Measurements from ENCODE around the gene HSP90AA1. TPM values are rescaled to one million over a fixed set of nuclear protein-coding genes. Genes with fewer than 3 reads are reported as not detected.
"Not testable (repeated sequence)": the region's sequence is repeated elsewhere in the genome, so short reads cannot be mapped to it uniquely, and the experiment has no call there.

The HSP90AA1 gene
- total RNA-seq (653 TPM), polyA plus RNA-seq (100 to 1,000 TPM; 331 to 414 (median 372) TPM)

GRCh38 chr14:102086972-102087761 lies at the start of gene HSP90AA1:
Gene HSP90AA1 (minus strand): TSS chr14:102087044. CDS start chr14:102086378, 666 bp downstream.
- H3K36me3 ChIP-seq (ENCODE audit: control insufficient read depth, insufficient read depth, low read length), result peaks cover 35% of the 10 kb centered on the region
- peak within 1 kb of the TSS; percentile 97 to 100 (median 98) for H3K4me3 Mint-ChIP-seq
- peak within 1 kb of the TSS; percentile 98 for H3K27ac ChIP-seq (ENCODE audit: insufficient read depth, low read length, poor library complexity, severe bottlenecking)
- H3K36me3 Mint-ChIP-seq, result peaks cover 38% of the 10 kb centered on the region
- peak within 1 kb of the TSS; percentile 96 for H3K4me3 ChIP-seq (ENCODE audit: low read depth, low read length)
- peaks cover 0 to 4% (median 0%) of the 10 kb centered on the region in 7 donors for H3K9me3 Mint-ChIP-seq
- no peaks in the 10 kb centered on the region for H3K27me3 ChIP-seq (ENCODE audit: control insufficient read depth, insufficient read depth, low read length)
- H3K27me3 Mint-ChIP-seq, result no peaks in the 10 kb centered on the region
- H3K4me1 Mint-ChIP-seq, result peaks cover 15 to 65% (median 52%) of the 10 kb centered on the region in 4 donors
- H3K4me1 ChIP-seq (ENCODE audit: control insufficient read depth, insufficient read depth, low read length, poor library complexity, severe bottlenecking), result peaks cover 46% of the 10 kb centered on the region
- H3K9me3 ChIP-seq (ENCODE audit: control insufficient read depth in 2 of 2, low read length in 2 of 2), result no peaks in the 10 kb centered on the region
- H3K27ac Mint-ChIP-seq, result peak within 1 kb of the TSS; percentile 98 to 99 (median 98)
- ATAC-seq (ENCODE audit: low read depth in 2 of 2) (peak; percentile 78 to 80), DNase-seq (peak; percentile 87 to 94 (median 93))

- peaks cover 13% of the 10 kb centered on the region for H3K4me1 ChIP-seq (ENCODE audit: control insufficient read depth, insufficient read depth, low read length, poor library complexity, severe bottlenecking)
- ATAC-seq (ENCODE audit: low read depth in 2 of 2); H3K4me3 Mint-ChIP-seq; H3K36me3 ChIP-seq (ENCODE audit: control insufficient read depth, insufficient read depth, low read length); H3K9me3 Mint-ChIP-seq; DNase-seq; H3K27me3 ChIP-seq (ENCODE audit: control insufficient read depth, insufficient read depth, low read length); H3K27ac Mint-ChIP-seq; H3K36me3 Mint-ChIP-seq; H3K27me3 Mint-ChIP-seq; H3K27ac ChIP-seq (ENCODE audit: insufficient read depth, low read length, poor library complexity, severe bottlenecking); H3K9me3 ChIP-seq (ENCODE audit: control insufficient read depth in 2 of 2, low read length in 2 of 2); H3K4me3 ChIP-seq (ENCODE audit: low read depth, low read length): not testable (repeated sequence)
- peaks cover 7 to 17% (median 10%) of the 10 kb centered on the region in 4 donors for H3K4me1 Mint-ChIP-seq
These were observed 48.6 kb upstream of the HSP90AA1 start for GRCh38 chr14:102135456-102135855.

GRCh38 chr14:102134719-102135118 lies 47.9 kb upstream of the HSP90AA1 start:
- H3K27ac Mint-ChIP-seq, result not testable (repeated sequence)

GRCh38 chr14:102134021-102134420 lies 47.2 kb upstream of the HSP90AA1 start:
- H3K4me3 Mint-ChIP-seq; H3K4me3 ChIP-seq (ENCODE audit: low read depth, low read length); DNase-seq; H3K27ac Mint-ChIP-seq; ATAC-seq (ENCODE audit: low read depth in 2 of 2); H3K27ac ChIP-seq (ENCODE audit: insufficient read depth, low read length, poor library complexity, severe bottlenecking); H3K9me3 ChIP-seq (ENCODE audit: control insufficient read depth in 2 of 2, low read length in 2 of 2); H3K4me1 Mint-ChIP-seq; H3K9me3 Mint-ChIP-seq; H3K27me3 Mint-ChIP-seq; H3K36me3 Mint-ChIP-seq; H3K36me3 ChIP-seq (ENCODE audit: control insufficient read depth, insufficient read depth, low read length); H3K27me3 ChIP-seq (ENCODE audit: control insufficient read depth, insufficient read depth, low read length); H3K4me1 ChIP-seq (ENCODE audit: control insufficient read depth, insufficient read depth, low read length, poor library complexity, severe bottlenecking): not testable (repeated sequence)

More at GRCh38 chr14:102134719-102135118, 47.9 kb upstream of the HSP90AA1 start:
- not testable (repeated sequence) for H3K27me3 ChIP-seq (ENCODE audit: control insufficient read depth, insufficient read depth, low read length); H3K27me3 Mint-ChIP-seq; H3K4me3 ChIP-seq (ENCODE audit: low read depth, low read length); H3K36me3 ChIP-seq (ENCODE audit: control insufficient read depth, insufficient read depth, low read length); H3K36me3 Mint-ChIP-seq; H3K9me3 Mint-ChIP-seq; ATAC-seq (ENCODE audit: low read depth in 2 of 2); H3K27ac ChIP-seq (ENCODE audit: insufficient read depth, low read length, poor library complexity, severe bottlenecking); H3K4me1 ChIP-seq (ENCODE audit: control insufficient read depth, insufficient read depth, low read length, poor library complexity, severe bottlenecking); DNase-seq; H3K9me3 ChIP-seq (ENCODE audit: control insufficient read depth in 2 of 2, low read length in 2 of 2)
- peaks cover 7 to 13% (median 8%) of the 10 kb centered on the region in 4 donors for H3K4me1 Mint-ChIP-seq
- H3K4me3 Mint-ChIP-seq, result peak overlapping the region in 1 of 4 donors; percentile 51

- H3K36me3 Mint-ChIP-seq, result peaks cover 6% of the 10 kb centered on the region
- H3K9me3 Mint-ChIP-seq, result no peaks in the 10 kb centered on the region
- Histone ChIP-seq H3K27me3 (ENCODE audit: control insufficient read depth, insufficient read depth, low read length) (no peaks in the 10 kb centered on the region), H3K27ac (ENCODE audit: insufficient read depth, low read length, poor library complexity, severe bottlenecking) (no peak overlapping the region), H3K36me3 (ENCODE audit: control insufficient read depth, insufficient read depth, low read length) (no peaks in the 10 kb centered on the region), H3K4me1 (ENCODE audit: control insufficient read depth, insufficient read depth, low read length, poor library complexity, severe bottlenecking) (no peaks in the 10 kb centered on the region), H3K4me3 (ENCODE audit: low read depth, low read length) (no peak overlapping the region), H3K9me3 (ENCODE audit: control insufficient read depth in 2 of 2, low read length in 2 of 2) (no peaks in the 10 kb centered on the region)
- H3K27me3 Mint-ChIP-seq, result no peaks in the 10 kb centered on the region
- no peak for DNase-seq
- H3K4me3 Mint-ChIP-seq, result no peak overlapping the region
- no peak overlapping the region for H3K27ac Mint-ChIP-seq
- no peak for ATAC-seq (ENCODE audit: low read depth in 2 of 2)
- no peaks in the 10 kb centered on the region for H3K4me1 Mint-ChIP-seq
These were observed 44.9 kb upstream of the HSP90AA1 start for GRCh38 chr14:102131741-102132140.

- Histone ChIP-seq H3K4me3 (ENCODE audit: low read depth, low read length) (no peak overlapping the region), H3K27ac (ENCODE audit: insufficient read depth, low read length, poor library complexity, severe bottlenecking) (no peak overlapping the region), H3K27me3 (ENCODE audit: control insufficient read depth, insufficient read depth, low read length) (no peaks in the 10 kb centered on the region), H3K36me3 (ENCODE audit: control insufficient read depth, insufficient read depth, low read length) (no peaks in the 10 kb centered on the region), H3K9me3 (ENCODE audit: control insufficient read depth in 2 of 2, low read length in 2 of 2) (no peaks in the 10 kb centered on the region), H3K4me1 (ENCODE audit: control insufficient read depth, insufficient read depth, low read length, poor library complexity, severe bottlenecking) (no peaks in the 10 kb centered on the region)
- Mint-ChIP-seq H3K36me3 (no peaks in the 10 kb centered on the region), H3K9me3 (no peaks in the 10 kb centered on the region), H3K4me1 (peaks cover 0 to 3% (median 0%) of the 10 kb centered on the region in 4 donors), H3K27ac (peak overlapping the region in 1 of 3 donors; percentile 27), H3K4me3 (no peak overlapping the region), H3K27me3 (no peaks in the 10 kb centered on the region)
- ATAC-seq (ENCODE audit: low read depth in 2 of 2), result no peak
- no peak for DNase-seq
These were observed 40.1 kb upstream of the HSP90AA1 start for GRCh38 chr14:102126807-102127455.

GRCh38 chr14:102125546-102125945 lies 38.7 kb upstream of the HSP90AA1 start:
- Mint-ChIP-seq H3K4me3 (no peak overlapping the region), H3K4me1 (peaks cover 0 to 3% (median 0%) of the 10 kb centered on the region in 4 donors), H3K27ac (no peak overlapping the region), H3K36me3 (no peaks in the 10 kb centered on the region), H3K9me3 (no peaks in the 10 kb centered on the region), H3K27me3 (no peaks in the 10 kb centered on the region)
- no peaks in the 10 kb centered on the region for H3K27me3 ChIP-seq (ENCODE audit: control insufficient read depth, insufficient read depth, low read length)
- no peaks in the 10 kb centered on the region for H3K9me3 ChIP-seq (ENCODE audit: control insufficient read depth in 2 of 2, low read length in 2 of 2)
- DNase-seq (no peak), ATAC-seq (ENCODE audit: low read depth in 2 of 2) (no peak)
- H3K4me3 ChIP-seq (ENCODE audit: low read depth, low read length), result no peak overlapping the region
- H3K36me3 ChIP-seq (ENCODE audit: control insufficient read depth, insufficient read depth, low read length), result no peaks in the 10 kb centered on the region
- H3K4me1 ChIP-seq (ENCODE audit: control insufficient read depth, insufficient read depth, low read length, poor library complexity, severe bottlenecking), result no peaks in the 10 kb centered on the region
- no peak overlapping the region for H3K27ac ChIP-seq (ENCODE audit: insufficient read depth, low read length, poor library complexity, severe bottlenecking)
